Loucy (cell line): ENCODE measurements around the gene STAC3.
A peak's percentile ranks its signal among the peaks of the same experiment; 100 is the strongest.

Source experiments
- CTCF ChIP-seq: fragments of 200-600 bp; sonication (generic); conservative IDR thresholded peaks from 2 replicates; pipeline ENCODE4 v1.5.1; 2014; ENCODE audit warnings: mild to moderate bottlenecking, antibody characterized with exemption, low read length
- EZH2phosphoT487 ChIP-seq: fragments of 200-600 bp; IDR thresholded peaks from 2 replicates; pipeline ENCODE4 v1.6.1; 2018; ENCODE audit warnings: antibody characterized with exemption, mild to moderate bottlenecking, moderate library complexity, borderline replicate concordance

GRCh38 chr12:57243521-57244311 lies 7.3 kb downstream of the STAC3 start:
- TF ChIP-seq CTCF (peak; percentile 56), EZH2phosphoT487 (no peak)
